BLaER1 treated with 17β-estradiol and CSF1 and Interleukin-3, amounts not matched to agents 10 nM and 100 nM (cell line): ENCODE measurements around the gene GALNT9.

Source experiments
- H3K27ac ChIP-seq, 11 experiments: shearing (Covaris generic); formaldehyde crosslinking; 2 replicates each; pipeline ENCODE4 v1.8.1; 2022
- H3K27me3 ChIP-seq, 11 experiments: shearing (Covaris generic); formaldehyde crosslinking; 2 replicates each; pipeline ENCODE4 v1.8.1; 2022
- H3K36me3 ChIP-seq, 11 experiments: shearing (Covaris generic); formaldehyde crosslinking; 2 replicates each; pipeline ENCODE4 v1.8.1; 2022
- H3K4me1 ChIP-seq, 10 experiments: shearing (Covaris generic); formaldehyde crosslinking; 2 replicates each; pipeline ENCODE4 v1.8.1; 2022
- H3K4me2 ChIP-seq, 11 experiments: shearing (Covaris generic); formaldehyde crosslinking; 2 replicates each; pipeline ENCODE4 v1.8.1; 2022
- H3K4me3 ChIP-seq, 10 experiments: shearing (Covaris generic); formaldehyde crosslinking; 2 replicates each; pipeline ENCODE4 v1.8.1; 2022
- H3K9ac ChIP-seq, 11 experiments: shearing (Covaris generic); formaldehyde crosslinking; 2 replicates each; pipeline ENCODE4 v1.8.1; 2022
- H3K9me3 ChIP-seq, 11 experiments: shearing (Covaris generic); formaldehyde crosslinking; replicated peaks in 1 of 11; 2 replicates each; pipeline ENCODE4 v1.8.1; 2022
- H4K20me1 ChIP-seq, 11 experiments: shearing (Covaris generic); formaldehyde crosslinking; 2 replicates each; pipeline ENCODE4 v1.8.1; 2022
- Cebpa-rat ChIP-seq, 11 experiments: shearing (Covaris generic); IDR thresholded peaks; 2 replicates each; pipeline ENCODE4 v1.8.1; 2022

The GALNT9 gene

DNA sequence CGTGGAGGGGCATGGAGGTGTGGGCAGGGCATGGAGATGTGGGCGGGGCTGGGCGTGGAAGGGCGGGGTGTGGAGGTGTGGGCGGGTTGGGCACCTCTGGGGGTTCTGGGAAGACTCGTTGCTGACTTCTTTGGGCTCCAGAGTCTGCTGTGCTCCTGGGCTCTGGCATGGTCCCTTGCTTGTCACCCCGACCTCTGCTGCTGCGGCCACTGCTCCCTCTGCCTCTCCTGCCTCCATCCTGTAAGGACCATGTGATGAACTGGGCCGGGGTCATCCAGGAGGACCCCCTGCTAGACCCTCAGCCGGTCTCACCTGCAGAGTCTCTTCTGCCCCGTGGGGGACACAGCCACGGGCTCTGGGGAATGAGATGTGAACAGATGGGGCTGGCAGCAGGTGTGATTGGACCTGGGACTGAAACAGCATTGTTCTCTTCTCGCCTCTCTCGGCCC lies 169.8 kb downstream of the GALNT9 start:
- Histone ChIP-seq H3K27ac (0 out of 22 replicates have a peak overlapping the region, but pooled peaks of 1 of the 11 experiments have one; percentile 10), H3K36me3 (peaks cover 27 to 37% (median 31%) of the 10 kb centered on the region in 11 experiments), H3K4me3 (no peak overlapping the region), H3K4me1 (peaks cover 29 to 51% (median 45%) of the 10 kb centered on the region in 10 experiments), H3K27me3 (peaks cover 13 to 39% (median 26%) of the 10 kb centered on the region in 11 experiments; a peak in 20 of 22 replicates), H3K9ac (peak overlapping the region in 7 of 11 experiments; percentile 4 to 33 (median 13); a peak in 4 of 22 replicates), H4K20me1 (peaks cover 0 to 29% (median 6%) of the 10 kb centered on the region in 11 experiments; a peak in 12 of 22 replicates), H3K4me2 (peak overlapping the region; percentile 10 to 66 (median 43); a peak in 18 of 22 replicates), H3K9me3 (peaks cover 7 to 33% (median 22%) of the 10 kb centered on the region in 11 experiments; a peak in 16 of 22 replicates)
- TF ChIP-seq Cebpa-rat (IDR thresholded peaks at IDR 0.05), result no peak

DNA sequence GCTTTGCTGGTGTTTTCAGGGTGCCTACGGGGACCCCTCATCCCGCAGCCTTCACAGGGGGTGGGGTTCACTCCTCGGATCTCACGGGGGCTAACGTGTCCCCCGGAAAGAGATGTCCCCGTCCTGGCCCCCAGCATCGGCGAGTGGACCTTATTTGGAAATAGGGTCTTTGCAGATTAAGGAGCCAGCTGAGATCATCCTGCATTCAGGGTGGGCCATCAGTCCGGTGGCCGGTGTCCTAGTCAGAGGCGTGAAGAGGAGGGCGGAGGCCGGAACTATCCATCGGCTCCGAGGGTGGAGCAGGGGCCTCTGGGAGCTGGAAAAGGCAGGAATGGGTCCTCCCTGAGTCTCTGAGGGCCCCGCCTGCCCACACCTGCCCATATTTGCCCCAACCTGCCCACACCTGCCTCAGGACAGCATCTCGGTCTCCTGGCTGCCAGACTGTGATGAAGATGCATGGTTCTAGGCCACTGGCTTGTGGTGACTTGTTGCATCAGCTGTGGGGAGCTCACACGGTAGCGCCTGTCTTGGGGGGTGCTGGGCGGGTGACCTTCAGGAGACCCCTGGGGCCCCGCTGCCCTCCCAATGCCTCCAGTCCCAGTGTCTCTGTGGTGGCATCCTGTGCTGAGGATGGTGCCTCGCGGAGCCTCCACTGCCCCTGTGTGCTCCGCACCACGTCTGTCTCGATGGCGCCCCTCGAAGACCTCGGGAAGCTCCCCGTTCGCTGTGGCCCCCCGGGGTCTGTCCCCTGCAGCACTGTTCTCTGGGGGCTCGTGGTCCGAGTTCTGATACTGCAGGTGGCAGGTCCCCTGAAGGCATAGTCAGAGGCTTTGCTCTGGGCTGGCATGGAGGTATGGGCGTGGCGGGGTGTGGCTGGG lies 170.5 kb downstream of the GALNT9 start:
- H3K9ac ChIP-seq, result no peak overlapping the region
- peaks cover 27 to 37% (median 31%) of the 10 kb centered on the region in 11 experiments for H3K36me3 ChIP-seq
- peaks cover 29 to 55% (median 49%) of the 10 kb centered on the region in 10 experiments for H3K4me1 ChIP-seq
- H3K27ac ChIP-seq, result no peak overlapping the region
- TF ChIP-seq Cebpa-rat (IDR thresholded peaks at IDR 0.05), result no peak
- H3K9me3 ChIP-seq, result peaks cover 7 to 33% (median 22%) of the 10 kb centered on the region in 11 experiments; a peak in 16 of 22 replicates
- peaks cover 0 to 36% (median 13%) of the 10 kb centered on the region in 11 experiments; a peak in 13 of 22 replicates for H4K20me1 ChIP-seq
- peaks cover 11 to 32% (median 22%) of the 10 kb centered on the region in 11 experiments; a peak in 20 of 22 replicates for H3K27me3 ChIP-seq
- no peak overlapping the region for H3K4me3 ChIP-seq
- peak overlapping the region in 7 of 11 experiments; percentile 9 to 48 (median 15); a peak in 6 of 22 replicates for H3K4me2 ChIP-seq

DNA sequence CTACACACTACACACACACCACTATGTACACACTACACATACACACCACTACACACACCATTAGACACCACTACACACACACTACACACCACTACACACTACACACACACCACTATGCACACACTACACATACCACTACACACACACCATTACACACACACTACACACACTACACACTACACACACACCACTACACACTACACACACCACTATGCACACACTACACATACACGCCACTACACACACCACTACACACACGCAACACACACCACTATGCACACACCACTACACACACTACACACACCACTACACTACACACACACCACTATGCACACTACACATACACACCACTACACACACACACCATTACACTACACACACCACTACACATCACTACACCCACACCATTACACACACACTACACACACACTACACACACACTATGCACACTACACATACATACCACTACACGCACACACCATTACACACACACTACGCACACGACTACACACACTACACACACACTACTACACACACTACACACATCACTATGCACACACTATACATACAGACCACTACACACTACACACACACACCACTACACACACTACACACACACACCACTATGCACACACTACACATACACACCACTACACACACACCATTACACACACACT lies 171.5 kb downstream of the GALNT9 start:
- no peak overlapping the region for H3K4me2 ChIP-seq
- H3K4me3 ChIP-seq, result no peak overlapping the region
- peaks cover 19 to 48% (median 42%) of the 10 kb centered on the region in 10 experiments for H3K4me1 ChIP-seq
- TF ChIP-seq Cebpa-rat (IDR thresholded peaks at IDR 0.05), result no peak
- peaks cover under 1 to 21% (median 11%) of the 10 kb centered on the region in 11 experiments; a peak in 13 of 22 replicates for H3K27me3 ChIP-seq
- peaks cover 7 to 33% (median 22%) of the 10 kb centered on the region in 11 experiments; a peak in 16 of 22 replicates for H3K9me3 ChIP-seq
- peaks cover 0 to 38% (median 22%) of the 10 kb centered on the region in 11 experiments; a peak in 16 of 22 replicates for H4K20me1 ChIP-seq
- H3K9ac ChIP-seq, result no peak overlapping the region
- no peak overlapping the region for H3K27ac ChIP-seq
- H3K36me3 ChIP-seq, result peaks cover 27 to 40% (median 31%) of the 10 kb centered on the region in 11 experiments

DNA sequence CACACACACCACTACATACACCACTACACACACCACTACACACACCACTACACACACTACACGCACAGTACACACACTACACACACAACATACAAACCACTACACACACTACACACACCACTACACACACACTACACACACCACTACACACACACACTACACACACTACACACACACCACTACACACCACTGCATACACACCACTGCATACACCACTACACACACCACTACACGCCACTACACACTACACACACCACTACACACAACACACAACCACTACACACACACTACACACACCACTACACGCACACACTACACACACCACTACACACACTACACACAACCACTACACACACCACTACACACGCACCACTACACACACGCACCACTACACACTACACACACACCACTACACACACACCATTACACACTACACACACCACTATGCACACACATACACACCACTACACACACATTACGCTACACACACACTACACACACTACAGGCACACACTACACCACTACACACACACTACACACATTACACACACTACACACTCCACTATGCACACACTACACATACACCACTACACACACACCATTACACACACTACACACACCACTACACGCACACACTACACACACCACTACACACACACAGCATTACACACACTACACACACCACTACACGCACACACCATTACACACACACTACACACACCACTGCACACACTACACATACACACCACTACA lies 172.6 kb downstream of the GALNT9 start:
- Histone ChIP-seq H3K27ac (no peak overlapping the region), H4K20me1 (peaks cover 0 to 48% (median 29%) of the 10 kb centered on the region in 11 experiments; a peak in 17 of 22 replicates), H3K4me2 (no peak overlapping the region), H3K4me3 (no peak overlapping the region), H3K36me3 (peaks cover 35 to 49% (median 39%) of the 10 kb centered on the region in 11 experiments), H3K4me1 (peaks cover 7 to 36% (median 31%) of the 10 kb centered on the region in 10 experiments; a peak in 18 of 20 replicates), H3K27me3 (peaks cover 0 to 10% (median 4%) of the 10 kb centered on the region in 11 experiments; a peak in 9 of 22 replicates), H3K9ac (no peak overlapping the region), H3K9me3 (peaks cover 7 to 33% (median 22%) of the 10 kb centered on the region in 11 experiments; a peak in 16 of 22 replicates)
- TF ChIP-seq Cebpa-rat (IDR thresholded peaks at IDR 0.05), result no peak

DNA sequence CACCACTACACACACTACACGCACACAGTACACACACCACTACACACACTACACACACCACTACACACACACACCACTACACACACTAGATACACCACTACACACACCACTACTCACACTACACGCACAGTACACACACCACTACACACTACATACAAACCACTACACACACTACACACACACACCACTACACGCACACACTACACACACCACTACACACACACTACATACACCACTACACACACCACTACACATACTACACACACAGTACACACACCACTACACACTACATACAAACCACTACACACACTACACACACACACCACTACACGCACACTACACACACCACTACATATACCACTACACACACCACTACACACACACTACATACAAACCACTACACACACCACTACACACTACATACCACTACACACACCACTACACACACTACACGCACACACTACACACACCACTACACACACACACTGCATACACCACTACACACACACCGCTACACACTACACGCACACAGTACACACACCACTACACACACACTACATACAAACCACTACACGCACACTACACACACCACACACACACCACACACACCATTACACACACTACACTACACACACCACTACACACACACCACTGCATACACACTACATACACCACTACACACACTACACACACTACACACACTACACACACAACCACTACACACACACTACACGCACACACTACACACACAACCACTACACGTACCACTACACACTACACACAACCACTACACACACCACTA lies 173.4 kb downstream of the GALNT9 start:
- peaks cover 0 to 2% (median 0%) of the 10 kb centered on the region in 11 experiments; a peak in 4 of 22 replicates for H3K27me3 ChIP-seq
- H3K4me1 ChIP-seq, result peaks cover 6 to 35% (median 29%) of the 10 kb centered on the region in 10 experiments; a peak in 18 of 20 replicates
- no peak overlapping the region for H3K27ac ChIP-seq
- peaks cover 40 to 56% (median 47%) of the 10 kb centered on the region in 11 experiments for H3K36me3 ChIP-seq
- no peak overlapping the region for H3K9ac ChIP-seq
- H3K4me3 ChIP-seq, result no peak overlapping the region
- peaks cover 0 to 55% (median 30%) of the 10 kb centered on the region in 11 experiments; a peak in 17 of 22 replicates for H4K20me1 ChIP-seq
- H3K4me2 ChIP-seq, result no peak overlapping the region
- no peak for TF ChIP-seq Cebpa-rat (IDR thresholded peaks at IDR 0.05)
- peaks cover 0 to 26% (median 22%) of the 10 kb centered on the region in 11 experiments; a peak in 13 of 22 replicates for H3K9me3 ChIP-seq

DNA sequence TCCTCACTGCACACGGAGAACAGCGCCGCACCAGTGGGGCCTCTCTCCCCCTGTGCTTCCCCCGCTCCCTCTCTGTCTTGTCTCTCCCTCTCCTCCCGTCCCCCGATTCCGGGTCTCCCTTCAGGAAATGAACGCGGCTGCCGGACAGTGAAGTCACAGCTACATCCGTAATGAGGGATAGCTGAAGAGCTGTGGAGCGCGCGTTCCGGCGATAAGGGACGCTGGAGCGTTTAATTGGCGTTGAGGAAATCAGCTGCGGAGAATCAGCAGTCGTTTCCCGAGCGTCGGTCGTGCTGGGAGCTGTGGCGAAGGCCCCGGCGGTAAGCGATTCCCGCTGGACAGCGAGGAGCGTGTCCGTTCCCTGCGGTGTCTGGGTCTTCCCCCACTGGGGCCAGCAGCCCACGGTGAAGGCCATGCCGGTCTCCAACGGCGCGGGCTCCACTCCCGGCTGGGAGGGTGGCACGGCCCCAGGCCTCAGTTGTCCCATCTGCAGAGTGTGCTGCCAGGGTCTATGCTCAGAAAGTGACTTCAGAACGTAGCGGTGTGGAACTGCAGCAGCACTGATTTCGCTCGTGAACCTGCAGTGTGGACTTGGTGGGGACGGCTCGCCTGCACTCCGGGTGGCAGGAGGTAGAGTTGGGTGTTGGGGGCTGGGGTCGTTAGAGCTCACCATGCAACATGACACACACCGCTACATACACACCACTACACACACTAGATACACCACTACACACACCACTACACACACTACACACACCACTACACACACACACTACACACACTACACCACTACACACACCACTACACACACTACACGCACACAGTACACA lies 174.2 kb downstream of the GALNT9 start:
- H4K20me1 ChIP-seq, result peaks cover 0 to 52% (median 30%) of the 10 kb centered on the region in 11 experiments; a peak in 17 of 22 replicates
- peaks cover 6 to 29% (median 24%) of the 10 kb centered on the region in 10 experiments; a peak in 18 of 20 replicates for H3K4me1 ChIP-seq
- TF ChIP-seq Cebpa-rat (IDR thresholded peaks at IDR 0.05), result no peak
- H3K36me3 ChIP-seq, result peaks cover 40 to 59% (median 50%) of the 10 kb centered on the region in 11 experiments
- no peak overlapping the region; a peak in 3 of 22 replicates for H3K27ac ChIP-seq
- H3K9ac ChIP-seq, result no peak overlapping the region
- H3K4me2 ChIP-seq, result no peak overlapping the region
- H3K27me3 ChIP-seq, result no peaks in the 10 kb centered on the region
- peaks cover 0 to 25% (median 22%) of the 10 kb centered on the region in 11 experiments; a peak in 13 of 22 replicates for H3K9me3 ChIP-seq
- H3K4me3 ChIP-seq, result no peak overlapping the region
